RWPE2 (cell line): Measurements from ENCODE around the gene SLC4A5.

Experiments
- ATAC-seq: fragments of 200-7000 bp; cut with Tn5 transposase; 3 replicates; pipeline ENCODE4 v1.9.1; 2021; ENCODE audit warnings: low read depth
- DNase-seq: peaks from one replicate; pipeline ENCODE4 v3.0.0-alpha.2; 2020; ENCODE audit warnings: low spot score
- H3K27ac ChIP-seq: fragments of 450-650 bp; 2 replicates; pipeline ENCODE4 v1.5.1; 2017; ENCODE audit warnings: mild to moderate bottlenecking; ENCODE audit not compliant: poor library complexity, severe bottlenecking
- H3K27me3 ChIP-seq: fragments of 250-450 bp; sonication (Bioruptor Pico); 2 replicates; pipeline ENCODE4 v1.5.1; 2021; ENCODE audit warnings: mild to moderate bottlenecking, moderate library complexity; ENCODE audit not compliant: insufficient read depth, poor library complexity, severe bottlenecking
- H3K36me3 ChIP-seq: fragments of 250-450 bp; sonication (Bioruptor Pico); 2 replicates; pipeline ENCODE4 v1.5.1; 2020; ENCODE audit warnings: low read depth, mild to moderate bottlenecking, moderate library complexity
- H3K4me1 ChIP-seq: fragments of 250-450 bp; sonication (Bioruptor Pico); 2 replicates; pipeline ENCODE4 v1.5.1; 2021; ENCODE audit warnings: mild to moderate bottlenecking, moderate library complexity; ENCODE audit not compliant: insufficient read depth, poor library complexity, severe bottlenecking
- H3K4me3 ChIP-seq: fragments of 250-450 bp; sonication (Bioruptor Pico); 2 replicates; pipeline ENCODE4 v1.5.1; 2021; ENCODE audit warnings: mild to moderate bottlenecking, moderate library complexity; ENCODE audit not compliant: severe bottlenecking
- H3K9me3 ChIP-seq: fragments of 250-450 bp; sonication (Bioruptor Pico); 2 replicates; pipeline ENCODE4 v1.5.1; 2021; ENCODE audit warnings: mild to moderate bottlenecking, moderate library complexity; ENCODE audit not compliant: severe bottlenecking
- CTCF ChIP-seq: fragments of 450-650 bp; IDR thresholded peaks from one replicate; pipeline ENCODE4 v1.5.1; 2017; ENCODE audit warnings: mild to moderate bottlenecking, moderate library complexity; ENCODE audit not compliant: poor library complexity, severe bottlenecking

Gene SLC4A5

DNA sequence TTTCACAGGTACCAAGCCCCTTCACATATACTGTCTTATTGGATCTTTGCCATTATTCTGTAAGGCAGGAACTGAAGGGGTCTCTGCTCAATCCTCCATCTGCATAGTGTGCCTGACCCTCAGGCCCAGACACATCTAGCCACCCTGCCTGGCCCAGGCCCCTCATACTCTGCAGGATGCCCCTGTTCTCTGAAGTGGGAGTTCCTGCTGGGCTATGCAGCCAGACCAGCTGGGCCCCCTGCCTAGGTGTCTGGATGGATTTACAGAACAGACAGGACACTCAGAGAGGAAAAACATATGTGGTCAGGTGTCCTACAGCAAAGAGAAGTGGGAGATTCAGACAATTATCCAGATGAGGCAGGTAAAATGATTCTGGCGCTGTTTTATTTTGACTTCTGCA is 42.0 kb downstream of the SLC4A5 start:
- Histone ChIP-seq H3K36me3 (no peaks in the 10 kb centered on the region), H3K9me3 (no peaks in the 10 kb centered on the region), H3K4me3 (no peak overlapping the region), H3K27me3 (no peaks in the 10 kb centered on the region), H3K27ac (no peak overlapping the region), H3K4me1 (no peaks in the 10 kb centered on the region)
- TF ChIP-seq CTCF, result no peak
- no peak for ATAC-seq
- DNase-seq, result no peak

- TF ChIP-seq CTCF, result no peak
- Histone ChIP-seq H3K9me3 (no peaks in the 10 kb centered on the region), H3K4me3 (no peak overlapping the region), H3K27ac (no peak overlapping the region), H3K4me1 (no peaks in the 10 kb centered on the region), H3K27me3 (no peaks in the 10 kb centered on the region), H3K36me3 (no peaks in the 10 kb centered on the region)
- DNase-seq, result no peak
- no peak for ATAC-seq
Measured at GRCh38 chr2:74300506-74300905, 42.7 kb downstream of the SLC4A5 start.

DNA sequence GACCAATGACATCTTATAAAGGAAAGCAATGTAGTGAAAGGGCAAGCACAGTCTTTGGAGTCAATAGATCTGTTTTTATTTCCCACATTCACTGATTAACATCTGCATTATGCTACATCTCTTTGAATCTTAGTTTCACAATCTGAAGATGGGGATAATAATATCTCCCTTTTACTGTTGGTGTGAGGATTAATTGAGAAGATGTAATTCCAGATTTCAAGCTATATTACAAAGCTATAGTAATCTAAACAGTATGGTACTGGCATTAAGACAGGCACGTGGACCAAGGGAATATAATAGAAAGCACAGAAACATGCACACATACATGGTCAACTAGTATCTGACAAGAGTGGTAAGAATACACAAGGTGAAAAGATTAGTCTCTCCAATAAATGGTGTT is 45.3 kb downstream of the SLC4A5 start:
- no peaks in the 10 kb centered on the region for H3K36me3 ChIP-seq

GRCh38 chr2:74297391-74297790 is 45.8 kb downstream of the SLC4A5 start:
- Histone ChIP-seq H3K36me3 (no peaks in the 10 kb centered on the region), H3K9me3 (no peaks in the 10 kb centered on the region), H3K4me3 (no peak overlapping the region), H3K4me1 (no peaks in the 10 kb centered on the region), H3K27me3 (no peaks in the 10 kb centered on the region), H3K27ac (no peak overlapping the region)
- TF ChIP-seq CTCF, result no peak
- no peak for ATAC-seq
- DNase-seq, result no peak

More for the DNA sequence above, 45.3 kb downstream of the SLC4A5 start:
- no peaks in the 10 kb centered on the region for H3K4me1 ChIP-seq
- no peaks in the 10 kb centered on the region for H3K27me3 ChIP-seq
- ATAC-seq (no peak), DNase-seq (no peak)
- no peak overlapping the region for H3K4me3 ChIP-seq
- no peak overlapping the region for H3K27ac ChIP-seq
- TF ChIP-seq CTCF, result no peak
- H3K9me3 ChIP-seq, result no peaks in the 10 kb centered on the region

GRCh38 chr2:74293191-74293991 is 49.8 kb downstream of the SLC4A5 start:
- H3K27ac ChIP-seq, result no peak overlapping the region

More at GRCh38 chr2:74293191-74293991, 49.8 kb downstream of the SLC4A5 start:
- DNase-seq (no peak), ATAC-seq (no peak)
- Histone ChIP-seq H3K27me3 (no peaks in the 10 kb centered on the region), H3K4me3 (no peak overlapping the region), H3K36me3 (no peaks in the 10 kb centered on the region), H3K9me3 (no peaks in the 10 kb centered on the region), H3K4me1 (no peaks in the 10 kb centered on the region)
- TF ChIP-seq CTCF, result no peak
